Thyroid gland (tissue), 4 donors: ENCODE data around the gene ALG10B. TPM values are rescaled to one million over a fixed set of nuclear protein-coding genes. Genes with fewer than 3 reads are reported as not detected.
A peak's percentile ranks its signal among the peaks of the same experiment; 100 is the strongest.

ENCODE experiments used
- DNase-seq, 2 donors: peaks; one replicate each; pipeline ENCODE4 v3.0.0-alpha.2; 2019
- H3K27ac ChIP-seq, 3 donors: fragments of 200-600 bp; sonication (generic); 1 replicate in 2 of 3; 2 replicates in 1 of 3; pipeline ENCODE4 v1.5.1; 2016 to 2019; ENCODE audit warnings: mild to moderate bottlenecking in 1 of 3, moderate library complexity in 1 of 3
- H3K27me3 ChIP-seq: fragments of 200-600 bp; sonication (generic); one replicate; pipeline ENCODE4 v1.5.1; 2019
- H3K36me3 ChIP-seq, 2 donors: fragments of 200-600 bp; sonication (generic); one replicate each; pipeline ENCODE4 v1.5.1; 2016 to 2019
- H3K4me1 ChIP-seq, 2 donors: fragments of 200-600 bp; sonication (generic); one replicate each; pipeline ENCODE4 v1.5.1; 2017 to 2019
- H3K4me3 ChIP-seq, 3 donors: fragments of 200-600 bp; sonication (generic); replicated peaks in 1 of 3; 1 replicate in 2 of 3; 2 replicates in 1 of 3; pipeline ENCODE4 v1.5.1; 2016; ENCODE audit warnings: mild to moderate bottlenecking in 1 of 3
- H3K9me3 ChIP-seq: fragments of 200-600 bp; sonication (generic); one replicate; pipeline ENCODE4 v1.5.1; 2017
- POLR2A ChIP-seq, 2 donors: fragments of 450-650 bp; IDR thresholded peaks; one replicate each; pipeline ENCODE4 v1.6.1; 2017; ENCODE audit warnings: antibody characterized with exemption in 2 of 2, mild to moderate bottlenecking in 2 of 2, moderate library complexity in 1 of 2
- WGBS, 2 donors: methylation state at CpG; one replicate each; pipeline ENCODE4 v1.1.5; 2017; 5-methylcytosine and 5-hydroxymethylcytosine counted together
- intact Hi-C: fragments of 100-400 bp; cut with DNase I; formaldehyde crosslinking; loops from one replicate; pipeline ENCODE4 v1.15.1; 2023
- total RNA-seq, 4 donors: library from RNA; depleted of rRNA; stranded (reverse); fragments of >200 nt; gene quantifications; one replicate each; pipeline ENCODE4 v1.2.3, GENCODE V29; 2016
- TF ChIP-seq, protein P1 (sequence below), 6 experiments: fragments of 200-600 bp in 3 of 6; fragments of 450-650 bp in 3 of 6; sonication (generic) in 3 of 6; IDR thresholded peaks; one replicate each; pipeline ENCODE4 v1.5.1; 2016 to 2019; ENCODE audit warnings: antibody characterized with exemption in 6 of 6, mild to moderate bottlenecking in 2 of 6, inconsistent platforms in 1 of 6, moderate library complexity in 1 of 6

Gene ALG10B, protein sequence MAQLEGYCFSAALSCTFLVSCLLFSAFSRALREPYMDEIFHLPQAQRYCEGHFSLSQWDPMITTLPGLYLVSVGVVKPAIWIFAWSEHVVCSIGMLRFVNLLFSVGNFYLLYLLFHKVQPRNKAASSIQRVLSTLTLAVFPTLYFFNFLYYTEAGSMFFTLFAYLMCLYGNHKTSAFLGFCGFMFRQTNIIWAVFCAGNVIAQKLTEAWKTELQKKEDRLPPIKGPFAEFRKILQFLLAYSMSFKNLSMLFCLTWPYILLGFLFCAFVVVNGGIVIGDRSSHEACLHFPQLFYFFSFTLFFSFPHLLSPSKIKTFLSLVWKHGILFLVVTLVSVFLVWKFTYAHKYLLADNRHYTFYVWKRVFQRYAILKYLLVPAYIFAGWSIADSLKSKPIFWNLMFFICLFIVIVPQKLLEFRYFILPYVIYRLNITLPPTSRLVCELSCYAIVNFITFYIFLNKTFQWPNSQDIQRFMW
- total RNA-seq: 10 to 100 TPM in 1 of 4 donors, 1 to 10 TPM in 3; 5.7 to 18.8 (median 9.1) TPM

DNA sequence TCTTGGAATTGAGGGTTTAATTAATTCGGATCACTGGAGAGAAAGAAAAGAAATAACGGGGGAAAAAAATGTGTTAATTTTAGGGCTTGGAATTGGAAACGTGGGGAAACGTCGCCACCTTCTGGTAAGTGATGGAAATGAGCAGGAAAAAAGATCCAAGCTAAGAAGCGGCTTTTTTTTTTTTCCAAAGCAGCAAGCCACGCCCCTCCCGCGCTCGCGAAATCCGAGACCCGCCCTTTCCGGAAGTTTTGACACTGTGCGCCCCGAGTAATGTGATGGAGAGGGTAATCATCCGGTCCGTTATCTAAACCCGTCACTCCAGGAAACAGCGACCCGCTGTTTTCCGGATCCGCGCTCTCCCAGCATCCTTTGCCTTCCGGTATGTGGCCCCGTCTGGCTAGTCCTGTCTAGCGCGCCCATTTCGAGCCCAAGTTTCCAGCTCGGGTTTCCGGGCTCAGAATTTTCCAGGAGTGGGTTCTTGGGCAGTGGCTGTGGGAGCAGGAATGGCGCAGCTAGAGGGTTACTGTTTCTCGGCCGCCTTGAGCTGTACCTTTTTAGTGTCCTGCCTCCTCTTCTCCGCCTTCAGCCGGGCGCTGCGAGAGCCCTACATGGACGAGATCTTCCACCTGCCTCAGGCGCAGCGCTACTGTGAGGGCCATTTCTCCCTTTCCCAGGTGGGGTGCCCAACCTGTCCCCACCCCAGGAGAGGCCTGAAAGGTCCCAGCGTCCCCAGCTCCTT lies at the start of gene ALG10B:
Gene ALG10B (plus strand): TSS at position 384 of the 739 bp plus-strand sequence. CDS start 120 bp downstream, at position 504.
- peak; percentile 91 to 93 for DNase-seq
- Histone ChIP-seq H3K27ac (peak within 1 kb of the TSS; percentile 68 to 76 (median 74)), H3K4me1 (peaks cover 4 to 7% of the 10 kb centered on the region in 2 donors), H3K36me3 (no peaks in the 10 kb centered on the region), H3K4me3 (peak within 1 kb of the TSS; percentile 41 to 86 (median 47)), H3K9me3 (no peaks in the 10 kb centered on the region), H3K27me3 (no peaks in the 10 kb centered on the region)
- intact Hi-C loops: no loop called here
- WGBS, 2 donors: 0 to 2% methylated on average over 36 to 40 of the region's 42 CpGs
- TF ChIP-seq POLR2A (IDR thresholded peaks at IDR 0.05): no peak
- TF ChIP-seq, protein P1, sequence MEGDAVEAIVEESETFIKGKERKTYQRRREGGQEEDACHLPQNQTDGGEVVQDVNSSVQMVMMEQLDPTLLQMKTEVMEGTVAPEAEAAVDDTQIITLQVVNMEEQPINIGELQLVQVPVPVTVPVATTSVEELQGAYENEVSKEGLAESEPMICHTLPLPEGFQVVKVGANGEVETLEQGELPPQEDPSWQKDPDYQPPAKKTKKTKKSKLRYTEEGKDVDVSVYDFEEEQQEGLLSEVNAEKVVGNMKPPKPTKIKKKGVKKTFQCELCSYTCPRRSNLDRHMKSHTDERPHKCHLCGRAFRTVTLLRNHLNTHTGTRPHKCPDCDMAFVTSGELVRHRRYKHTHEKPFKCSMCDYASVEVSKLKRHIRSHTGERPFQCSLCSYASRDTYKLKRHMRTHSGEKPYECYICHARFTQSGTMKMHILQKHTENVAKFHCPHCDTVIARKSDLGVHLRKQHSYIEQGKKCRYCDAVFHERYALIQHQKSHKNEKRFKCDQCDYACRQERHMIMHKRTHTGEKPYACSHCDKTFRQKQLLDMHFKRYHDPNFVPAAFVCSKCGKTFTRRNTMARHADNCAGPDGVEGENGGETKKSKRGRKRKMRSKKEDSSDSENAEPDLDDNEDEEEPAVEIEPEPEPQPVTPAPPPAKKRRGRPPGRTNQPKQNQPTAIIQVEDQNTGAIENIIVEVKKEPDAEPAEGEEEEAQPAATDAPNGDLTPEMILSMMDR (IDR thresholded peaks at IDR 0.05): peak; percentile 30 to 93 (median 60)

DNA sequence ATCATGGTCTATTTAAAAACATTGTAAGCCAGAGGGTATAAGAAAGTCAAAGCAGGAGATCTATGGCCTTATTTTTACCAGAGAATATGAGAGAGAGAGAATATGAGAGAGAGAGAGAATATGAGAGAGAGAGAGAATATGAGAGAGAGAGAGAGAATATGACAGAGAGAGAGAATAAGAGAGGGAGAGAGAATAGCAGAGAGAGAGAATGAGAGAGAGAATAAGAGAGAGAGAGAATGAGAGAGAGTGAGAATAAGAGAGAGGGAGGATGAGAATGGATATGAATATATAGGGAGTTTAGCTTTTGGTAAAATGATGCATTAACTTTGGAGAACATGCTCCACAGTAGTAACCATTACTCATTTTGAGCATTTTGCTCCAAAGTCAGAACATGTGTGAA lies 48.0 kb upstream of the ALG10B start:
- DNase-seq: no peak
- TF ChIP-seq POLR2A (IDR thresholded peaks at IDR 0.05): no peak
- TF ChIP-seq, protein P1 (IDR thresholded peaks at IDR 0.05): no peak
- H3K36me3 ChIP-seq: no peaks in the 10 kb centered on the region
- intact Hi-C loops: no loop called here
- H3K4me3 ChIP-seq: no peak overlapping the region
- H3K27ac ChIP-seq: no peak overlapping the region
- no peaks in the 10 kb centered on the region for H3K4me1 ChIP-seq
- no peaks in the 10 kb centered on the region for H3K27me3 ChIP-seq
- no peaks in the 10 kb centered on the region for H3K9me3 ChIP-seq

DNA sequence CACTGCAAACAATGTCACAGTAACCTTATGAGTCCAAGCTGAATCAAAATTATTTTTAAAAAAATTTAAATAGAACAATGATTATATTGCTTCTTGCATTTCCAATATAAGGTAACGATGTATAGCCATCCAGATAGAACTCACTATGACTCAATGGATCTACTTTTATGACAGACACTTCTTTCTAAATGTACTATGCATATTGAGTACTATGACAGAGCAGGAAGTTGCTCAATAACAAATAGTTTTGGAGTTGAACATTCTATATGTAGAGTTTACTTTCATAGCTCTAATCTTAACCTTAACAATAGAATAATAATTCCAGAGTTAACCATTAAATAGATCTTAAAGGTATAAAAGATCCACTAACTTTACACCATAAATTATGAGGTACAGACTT lies 46.7 kb upstream of the ALG10B start:
- H3K27me3 ChIP-seq: no peaks in the 10 kb centered on the region
- 41 to 46% methylated on average over 1 of the region's 1 CpG for WGBS, 2 donors
- H3K27ac ChIP-seq: no peak overlapping the region
- DNase-seq: no peak
- no peaks in the 10 kb centered on the region for H3K4me1 ChIP-seq
- no peaks in the 10 kb centered on the region for H3K36me3 ChIP-seq
- H3K4me3 ChIP-seq: no peak overlapping the region
- no peaks in the 10 kb centered on the region for H3K9me3 ChIP-seq
- TF ChIP-seq, protein P1 (IDR thresholded peaks at IDR 0.05): no peak
- TF ChIP-seq POLR2A (IDR thresholded peaks at IDR 0.05): no peak
- intact Hi-C loops: no loop called here

DNA sequence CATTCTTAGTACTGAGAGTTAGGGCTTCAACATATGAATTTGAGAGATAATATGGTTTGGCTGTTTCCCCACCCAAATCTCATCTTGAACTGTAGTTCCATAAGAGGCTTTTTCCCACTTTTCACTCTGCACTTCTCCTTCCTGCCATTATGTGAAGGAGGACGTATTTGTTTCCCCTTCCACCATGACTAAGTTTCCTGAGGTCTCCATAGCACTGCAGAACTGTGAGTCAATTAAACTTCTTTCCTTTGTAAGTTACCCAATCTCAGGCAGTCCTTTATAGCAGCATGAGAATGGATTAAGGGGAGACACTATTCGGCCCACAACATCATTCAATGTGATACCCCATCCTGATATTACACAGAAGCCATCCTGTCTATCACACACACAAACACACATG lies 36.8 kb upstream of the ALG10B start:
- Histone ChIP-seq H3K27me3 (no peaks in the 10 kb centered on the region), H3K36me3 (no peaks in the 10 kb centered on the region), H3K4me1 (no peaks in the 10 kb centered on the region), H3K27ac (no peak overlapping the region), H3K4me3 (no peak overlapping the region), H3K9me3 (no peaks in the 10 kb centered on the region)
- intact Hi-C loops: no loop called here
- TF ChIP-seq, protein P1 (IDR thresholded peaks at IDR 0.05): no peak
- no peak for DNase-seq
- WGBS, 2 donors: 41 to 54% methylated on average over 2 of the region's 2 CpGs

DNA sequence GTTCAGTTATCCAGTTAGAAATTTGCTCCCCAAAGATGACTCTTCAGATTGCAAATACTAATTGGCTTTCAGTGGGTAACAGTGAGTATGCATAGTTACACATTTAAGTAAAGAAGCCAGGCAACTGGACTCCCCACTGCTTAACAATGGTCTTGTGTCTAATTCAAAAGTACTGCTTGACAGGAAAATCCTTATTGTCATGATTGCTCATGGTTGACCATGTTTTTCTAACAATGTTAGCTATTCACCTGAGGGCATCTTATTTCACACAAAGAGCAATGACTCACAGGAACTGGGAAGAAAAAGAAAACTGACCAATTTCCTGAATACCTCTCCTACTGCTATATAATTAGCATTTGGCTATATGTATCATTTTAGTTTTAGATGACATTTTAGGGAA lies 33.7 kb upstream of the ALG10B start:
- TF ChIP-seq, protein P1 (IDR thresholded peaks at IDR 0.05): no peak
- no peak for TF ChIP-seq POLR2A (IDR thresholded peaks at IDR 0.05)
- H3K27ac ChIP-seq: no peak overlapping the region
- H3K36me3 ChIP-seq: no peaks in the 10 kb centered on the region
- intact Hi-C loops: no loop called here
- H3K4me3 ChIP-seq: no peak overlapping the region
- DNase-seq: no peak
- H3K4me1 ChIP-seq: no peaks in the 10 kb centered on the region
- H3K27me3 ChIP-seq: no peaks in the 10 kb centered on the region
- no peaks in the 10 kb centered on the region for H3K9me3 ChIP-seq
